Iris pigment epithelial cell (primary cell): ENCODE results near the gene TGM2.

ENCODE experiments used
- DNase-seq: peaks from one replicate; pipeline ENCODE4 v3.0.0-alpha.2; 2011; ENCODE audit warnings: low read depth

TGM2 gene

DNA sequence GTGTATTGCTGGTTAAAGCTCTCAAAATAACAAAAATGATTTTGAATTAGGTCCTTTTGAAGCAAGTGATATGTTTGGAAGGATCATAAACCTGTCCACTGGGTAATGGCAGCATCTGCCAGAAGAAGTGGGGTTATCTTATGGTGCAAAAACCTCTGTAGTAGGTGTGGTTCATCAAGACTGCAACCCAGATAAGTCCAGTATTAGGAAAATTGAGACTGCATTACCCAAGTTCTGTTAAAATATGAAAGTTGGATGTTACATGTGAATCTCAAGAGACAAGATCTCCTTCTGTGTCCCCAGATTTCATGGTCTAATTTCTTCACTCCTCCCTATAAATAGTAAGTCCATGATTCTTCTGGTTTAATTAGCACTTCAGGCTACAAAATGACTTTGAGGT lies 72.2 kb downstream of the TGM2 start:
- DNase-seq, result no peak

DNA sequence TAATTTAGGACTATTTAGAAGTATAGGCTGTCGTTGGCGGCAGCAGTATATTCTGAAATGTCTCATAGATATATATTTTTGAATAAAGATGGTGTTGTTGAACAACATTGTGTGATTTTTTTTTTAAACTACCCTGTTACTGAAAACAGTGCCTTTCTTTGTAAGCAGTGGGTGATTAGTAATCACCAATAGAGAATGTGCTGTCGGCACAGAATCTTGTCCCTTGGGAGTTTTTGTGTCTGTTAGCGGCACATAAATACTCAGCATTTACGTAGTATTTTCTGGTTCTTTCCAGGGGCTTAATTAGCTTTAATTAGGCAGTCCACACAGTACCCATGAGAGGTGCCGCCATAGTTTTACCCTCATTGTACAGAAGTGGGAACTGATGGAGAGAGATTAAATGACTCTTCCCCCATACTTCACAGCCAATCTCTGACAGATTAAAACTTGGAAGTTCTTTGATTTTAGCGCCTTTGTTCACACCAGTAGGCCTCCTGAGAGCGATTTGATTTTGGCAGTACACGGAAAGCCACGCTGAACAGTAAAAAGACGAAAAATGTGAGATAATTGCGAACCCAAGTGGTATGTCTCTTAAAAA lies 72.7 kb downstream of the TGM2 start:
- no peak for DNase-seq

DNA sequence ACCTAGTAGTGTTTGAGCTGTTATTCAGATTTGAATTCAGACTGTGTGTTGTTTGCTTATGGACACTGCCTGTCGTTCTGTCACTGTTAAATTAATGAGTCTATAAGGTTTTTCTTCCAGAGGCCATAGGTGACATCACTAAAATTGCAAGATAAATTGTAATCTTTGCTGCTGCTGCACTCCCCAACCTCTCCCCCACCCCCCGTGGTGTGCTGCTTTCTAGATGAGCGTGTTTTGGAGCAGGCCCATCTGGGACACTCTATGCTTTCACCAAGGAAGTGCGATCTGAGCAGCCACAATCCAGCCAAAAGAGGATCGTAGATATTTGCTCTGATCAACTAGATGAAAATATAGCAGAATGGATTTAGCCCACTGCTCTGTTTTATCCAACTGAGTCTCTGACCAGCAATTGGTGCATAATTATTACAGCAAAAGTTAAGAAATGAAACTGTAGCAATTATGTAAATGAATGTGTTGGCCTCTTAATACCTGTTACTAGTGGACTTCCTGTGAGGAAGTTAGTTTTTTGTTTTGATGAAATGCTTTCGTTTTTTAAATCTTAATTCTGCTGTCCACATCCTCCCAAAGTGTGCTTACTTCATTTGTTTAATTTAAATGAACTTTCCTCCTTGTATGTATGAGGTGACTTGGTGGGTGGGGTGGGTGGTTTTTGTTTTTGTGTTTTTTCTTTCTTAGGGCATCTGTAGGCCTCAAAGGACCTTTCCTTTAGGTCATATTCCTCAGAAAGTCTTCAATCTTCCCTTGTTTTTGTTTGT lies 73.4 kb downstream of the TGM2 start:
- DNase-seq, result peak; percentile 49

DNA sequence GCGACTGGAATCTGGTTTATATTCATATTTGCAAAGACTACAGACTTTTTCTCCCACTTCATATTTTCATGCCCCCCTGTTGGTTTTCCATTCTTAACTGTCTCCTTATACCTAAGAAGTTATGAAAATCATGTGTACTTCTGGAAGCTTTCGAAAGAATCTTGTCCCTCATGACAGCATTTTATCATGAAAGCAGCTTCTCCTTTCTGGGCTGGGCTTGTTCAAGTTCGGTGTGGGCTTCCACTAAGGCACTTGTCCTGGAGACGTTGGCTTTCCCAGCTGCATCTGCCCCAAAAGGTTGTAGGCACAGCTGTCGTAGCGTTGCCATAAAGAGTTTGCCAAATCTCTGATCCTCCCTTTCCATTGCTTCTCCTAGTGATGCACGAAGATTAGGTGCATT lies 75.0 kb downstream of the TGM2 start:
- no peak for DNase-seq

DNA sequence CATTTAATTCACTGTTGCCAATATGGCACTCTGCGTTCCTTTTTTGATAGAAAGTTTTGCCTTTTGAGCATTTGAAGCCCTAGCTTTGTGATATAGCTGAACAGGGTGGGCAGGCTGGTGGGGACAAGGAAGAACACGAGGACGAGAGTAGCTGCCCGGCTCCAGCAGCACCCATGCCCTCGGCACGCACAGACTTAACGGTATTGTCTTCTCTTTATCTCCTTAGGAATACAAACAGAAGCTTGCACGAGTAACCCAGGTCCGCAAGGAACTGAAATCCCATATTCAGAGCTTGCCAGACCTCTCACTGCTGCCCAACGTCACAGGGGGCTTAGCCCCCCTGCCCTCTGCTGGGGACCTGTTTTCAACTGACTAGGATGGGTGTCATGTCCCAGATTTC lies 75.6 kb downstream of the TGM2 start:
- DNase-seq, result no peak

DNA sequence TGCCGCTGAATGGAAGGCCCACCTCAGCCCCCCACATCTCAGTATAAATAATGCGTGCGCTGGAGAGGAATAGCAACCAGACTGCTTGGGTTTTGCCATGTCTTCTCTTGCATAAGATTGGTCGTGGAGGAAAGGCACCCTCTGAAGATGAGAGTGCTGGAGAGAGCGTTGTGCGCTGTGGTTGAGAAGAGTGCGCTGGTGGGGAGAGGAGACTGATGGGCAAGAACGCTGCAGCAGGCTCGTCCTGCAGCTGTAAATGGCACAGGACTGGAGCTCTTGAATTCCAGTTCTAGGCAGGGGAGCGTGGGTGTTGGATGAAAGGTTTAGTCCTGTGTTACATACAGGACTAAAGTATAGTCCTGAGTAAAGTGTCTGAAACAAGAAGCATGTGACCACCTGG lies 80.0 kb downstream of the TGM2 start:
- DNase-seq, result no peak

DNA sequence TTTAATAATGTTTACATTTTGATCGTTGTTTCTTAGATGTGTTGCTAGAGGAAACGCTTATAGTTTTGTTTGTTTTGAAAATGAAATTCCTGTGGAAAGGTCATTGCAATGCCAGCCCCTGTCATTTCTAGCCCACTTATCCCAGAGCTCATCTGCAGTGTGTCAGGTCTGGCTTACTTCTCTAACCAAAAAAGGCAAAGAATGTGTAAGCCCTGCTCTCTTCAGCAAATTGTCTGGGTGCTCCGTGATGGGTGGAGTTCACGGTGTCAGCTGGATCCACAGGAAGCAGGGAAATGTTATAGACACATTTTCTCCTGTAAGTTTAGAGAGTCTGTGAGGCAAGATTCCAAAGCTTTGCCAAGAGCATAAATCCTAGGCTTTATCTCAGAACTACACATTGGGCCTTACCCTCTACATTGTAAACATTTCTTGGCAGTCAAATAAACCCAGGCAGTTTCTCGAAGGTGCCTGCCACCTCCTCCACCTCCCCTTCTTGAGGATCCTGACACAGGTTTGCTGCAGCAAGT lies 80.6 kb downstream of the TGM2 start:
- DNase-seq, result peak; percentile 89

DNA sequence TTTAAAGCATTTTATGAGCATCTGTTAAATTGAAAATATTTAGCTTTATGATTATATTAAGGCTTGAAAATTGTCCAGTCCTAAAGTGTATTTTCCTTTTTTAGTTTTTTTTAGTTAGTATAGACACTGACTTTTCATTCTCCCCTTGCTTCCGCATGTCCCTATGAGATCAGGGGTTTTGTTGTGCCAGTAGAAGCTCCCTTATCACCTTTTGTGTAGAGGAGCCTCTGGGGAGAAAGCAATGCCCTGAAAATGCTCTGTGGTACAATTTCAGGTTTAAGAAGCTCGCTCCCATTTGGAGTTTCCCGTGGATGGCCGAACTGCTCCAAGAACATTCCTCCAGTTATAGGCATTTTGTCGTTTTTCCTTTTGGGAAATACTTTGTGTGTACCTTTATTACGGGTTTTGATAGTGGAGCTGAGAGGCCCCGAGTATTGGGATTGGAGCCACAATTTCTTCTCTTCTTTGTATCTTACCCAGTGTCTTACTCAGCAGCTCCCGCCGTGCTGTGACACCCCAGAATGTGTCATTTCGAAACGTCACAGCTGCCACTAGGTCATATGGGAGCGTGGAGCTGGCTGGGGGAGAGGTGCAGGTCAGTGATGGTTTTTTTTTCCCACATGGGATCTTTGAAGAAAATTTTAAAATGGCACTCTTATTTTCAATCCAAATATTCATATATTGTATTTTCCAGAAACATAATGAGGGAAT lies 81.6 kb downstream of the TGM2 start:
- DNase-seq, result no peak

DNA sequence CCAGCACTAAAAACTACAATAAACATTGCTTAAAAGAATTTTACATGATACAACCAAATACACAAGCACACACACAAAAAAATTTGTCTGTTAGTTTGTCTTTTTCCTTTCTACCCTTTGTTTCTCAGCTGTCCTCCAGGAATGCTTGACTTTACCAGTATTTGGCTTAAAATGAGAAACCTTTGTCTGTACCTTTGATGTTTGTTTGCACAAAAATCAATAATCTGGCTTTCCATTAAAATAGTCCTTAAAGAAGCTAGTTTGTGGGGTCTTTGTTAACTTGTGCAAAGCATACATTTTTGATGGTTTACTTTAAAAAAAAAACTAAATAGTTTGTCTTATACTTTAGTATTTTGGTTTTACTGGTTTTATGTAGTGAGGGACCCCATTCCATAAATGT lies 82.2 kb downstream of the TGM2 start:
- no peak for DNase-seq

DNA sequence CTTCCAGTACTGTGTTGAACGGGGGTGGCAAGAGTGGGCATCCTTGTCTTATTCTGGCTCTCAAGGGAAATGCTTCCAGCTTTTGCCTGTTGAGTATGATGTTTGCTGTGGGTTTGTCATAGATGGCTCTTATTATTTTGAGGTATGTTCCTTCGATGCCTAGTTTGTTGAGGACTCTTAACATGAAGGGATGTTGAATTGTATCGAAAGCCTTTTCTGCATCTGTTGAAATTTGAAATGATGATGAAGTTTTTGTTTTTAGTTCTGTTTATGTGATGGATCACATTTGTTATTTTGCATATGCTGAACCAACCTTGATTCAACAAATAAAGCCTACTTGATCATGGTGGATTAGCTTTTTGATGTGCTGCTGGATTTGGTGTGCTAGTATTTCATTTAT lies 83.5 kb downstream of the TGM2 start:
- DNase-seq, result no peak

DNA sequence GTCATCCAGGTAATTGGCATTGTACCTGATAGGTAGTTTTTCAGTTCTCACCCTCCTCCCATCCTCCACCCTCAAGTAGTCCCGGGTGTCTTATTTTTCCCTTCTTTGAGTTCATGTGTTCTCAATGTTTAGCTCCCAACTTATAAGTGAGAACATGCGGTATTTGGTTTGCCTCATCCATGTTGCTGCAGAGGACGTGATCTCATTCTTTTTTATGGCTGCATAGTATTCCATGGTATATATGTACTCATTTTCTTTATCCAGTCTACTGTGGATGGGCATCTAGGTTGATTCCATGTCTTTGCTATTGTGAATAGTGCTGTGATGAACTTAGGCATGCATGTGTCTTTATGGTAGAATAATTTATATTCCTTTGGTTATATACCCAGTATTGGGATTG lies 85.7 kb downstream of the TGM2 start:
- no peak for DNase-seq

DNA sequence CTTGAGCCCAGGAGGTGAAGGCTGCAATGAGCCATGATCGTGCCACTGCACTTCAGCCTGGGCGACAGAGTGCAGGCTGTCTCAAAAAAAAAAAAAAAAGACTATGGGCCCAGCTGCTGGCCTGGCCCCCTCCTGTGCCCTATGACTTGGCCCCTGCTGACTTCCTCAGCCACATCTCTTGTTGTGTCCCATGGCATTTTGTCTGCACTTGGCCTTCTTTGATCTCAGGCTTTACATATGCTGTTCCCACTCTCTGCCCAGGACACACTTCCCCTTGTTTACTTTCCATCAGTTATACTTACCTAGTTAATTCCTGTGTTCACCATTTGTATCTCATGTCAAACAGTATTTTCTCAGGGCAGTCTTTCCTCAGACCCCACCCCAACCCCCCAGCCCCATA lies 87.0 kb downstream of the TGM2 start:
- no peak for DNase-seq
